NCI-H2107 treated with DMSO at 0.1 percent for 48 hours (cell line): ENCODE measurements around the gene LRRC14B.
"Not testable (repeated sequence)": the region's sequence is repeated elsewhere in the genome, so short reads cannot be mapped to it uniquely, and the experiment has no call there.

Source experiments
- DNase-seq: peaks from one replicate; lab custom pipeline; 2025; ENCODE audit not compliant: unreplicated experiment; lab: John Stamatoyannopoulos, UW

The LRRC14B gene

DNA sequence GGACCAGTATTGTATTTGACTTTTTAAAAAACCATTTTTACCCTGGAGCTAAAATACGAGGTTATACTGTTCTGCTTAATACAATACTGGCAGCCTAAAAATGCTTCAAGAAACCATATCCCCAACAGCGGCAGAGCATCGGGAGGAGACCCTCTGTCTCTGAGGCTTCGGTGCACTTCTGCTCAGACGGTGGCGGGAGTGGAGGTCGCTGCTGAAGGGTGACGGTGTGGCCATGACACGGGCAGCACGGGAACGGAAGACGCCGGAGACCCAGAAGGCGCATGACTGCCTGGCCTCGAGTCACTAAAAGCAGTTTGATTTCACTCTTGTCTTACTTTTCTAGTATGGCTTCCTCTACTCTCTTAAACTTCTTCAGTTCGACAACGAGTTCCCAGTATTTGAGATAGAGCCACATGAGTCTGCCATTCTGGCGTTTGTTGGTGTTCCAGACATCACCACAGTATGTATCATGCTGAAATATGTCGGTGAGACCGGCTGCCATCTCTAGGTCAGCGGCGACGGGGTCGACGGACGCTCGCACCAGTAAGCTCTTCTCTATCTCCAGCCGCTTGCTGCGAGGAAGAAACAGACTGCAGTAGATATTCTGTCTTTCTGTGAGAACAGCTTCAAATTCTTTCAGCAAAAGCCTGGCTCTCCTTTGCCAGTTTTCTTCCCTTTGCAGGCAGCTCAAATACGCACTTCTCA is 13.8 kb downstream of the LRRC14B start:
- DNase-seq: no peak

DNA sequence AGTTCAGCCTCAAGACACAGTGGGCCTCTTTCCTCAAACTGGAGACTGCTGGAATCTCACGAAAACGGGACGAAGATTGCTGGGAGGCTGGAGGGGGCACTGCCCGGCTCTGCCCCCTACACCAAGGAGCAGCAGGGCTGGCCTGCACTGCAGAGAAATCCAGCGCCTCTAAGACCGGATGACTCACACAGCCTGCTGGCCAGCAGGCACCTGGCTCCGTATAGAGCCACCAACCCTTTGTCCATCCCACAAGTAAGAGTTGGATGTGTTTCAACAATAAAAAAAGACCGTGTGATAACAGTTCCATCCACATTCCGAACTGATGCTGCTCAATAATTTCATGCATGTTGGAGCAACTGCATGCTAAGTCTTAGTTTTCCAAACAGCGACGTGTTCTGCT is 15.1 kb downstream of the LRRC14B start:
- no peak for DNase-seq

DNA sequence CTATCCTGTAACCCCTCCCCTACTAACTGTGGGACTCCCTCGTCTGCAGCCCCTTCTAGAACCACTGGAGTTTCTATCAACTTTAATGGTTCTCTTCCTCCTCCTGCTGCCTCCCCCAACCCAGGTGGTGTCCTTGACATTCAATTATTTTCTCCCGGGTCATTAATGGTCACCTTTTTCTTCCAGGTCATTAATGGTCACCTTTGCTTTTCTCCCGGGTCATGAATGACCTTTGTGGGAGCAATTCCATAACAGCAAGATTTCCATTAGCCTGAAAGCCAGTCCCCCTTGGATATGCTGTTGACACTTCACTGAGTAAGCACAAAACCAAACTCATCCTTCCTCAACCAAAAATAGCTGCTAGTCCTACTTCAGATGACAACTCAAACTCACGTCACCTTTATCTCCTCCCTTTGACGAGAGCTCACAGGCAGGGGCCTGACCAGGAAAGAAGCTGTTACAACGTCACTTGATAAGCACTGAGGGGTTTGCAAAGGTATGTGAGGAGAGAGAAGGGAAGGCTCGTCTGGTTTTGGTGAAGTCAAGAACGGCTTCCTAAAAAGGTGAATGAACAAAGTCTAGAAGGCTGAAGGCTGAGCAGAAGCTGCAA is 15.7 kb downstream of the LRRC14B start:
- DNase-seq: no peak

DNA sequence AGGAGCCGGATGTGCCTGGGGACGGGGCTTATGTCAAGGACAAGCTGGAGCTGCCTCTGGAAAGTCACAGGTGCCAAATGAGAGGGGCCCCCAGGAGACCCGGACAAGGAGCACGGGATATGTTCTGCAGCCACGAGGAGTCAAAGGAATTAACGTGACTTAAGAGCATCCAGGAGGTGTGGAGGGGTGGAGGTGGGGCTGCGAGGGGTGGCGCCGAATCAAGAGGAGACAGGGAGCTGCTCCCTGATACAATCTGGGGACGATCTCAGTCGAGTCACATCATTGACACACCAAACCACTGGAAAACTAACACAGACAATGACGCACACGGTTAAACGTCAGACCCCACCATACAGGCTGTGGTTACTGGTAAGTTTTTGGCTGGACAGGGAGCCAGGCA is 16.3 kb downstream of the LRRC14B start:
- DNase-seq: no peak

DNA sequence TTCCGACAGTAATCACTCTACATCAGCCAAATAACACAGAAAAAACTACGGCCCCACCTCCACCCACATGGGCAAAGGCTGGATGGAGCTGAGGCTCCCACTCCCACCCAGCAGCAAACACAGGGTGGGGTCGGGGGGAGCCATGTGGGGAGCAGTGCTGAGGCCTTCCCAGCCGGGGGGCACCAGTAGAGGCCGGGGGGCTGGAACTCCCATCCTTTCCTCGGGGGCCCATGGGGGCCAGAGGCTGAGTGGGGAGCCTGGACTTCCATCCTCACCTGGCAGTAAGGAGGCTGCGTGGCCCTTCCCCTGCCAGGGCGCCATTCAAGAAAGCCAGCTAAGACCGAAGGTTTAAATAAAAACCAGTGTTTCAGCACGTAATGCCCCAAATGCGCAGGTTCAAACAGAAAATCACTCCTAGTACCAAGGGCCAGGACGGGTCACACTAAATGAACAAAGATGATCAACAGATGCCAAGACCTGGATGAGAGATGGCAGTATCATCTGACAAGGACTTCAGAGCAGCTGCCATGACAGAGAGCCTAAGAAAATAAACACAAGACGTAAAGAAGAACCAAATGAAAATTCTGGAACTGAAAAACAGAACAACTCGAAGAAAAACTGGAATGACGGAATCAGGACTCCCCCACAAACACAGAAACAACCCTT is 17.3 kb downstream of the LRRC14B start:
- DNase-seq: no peak

DNA sequence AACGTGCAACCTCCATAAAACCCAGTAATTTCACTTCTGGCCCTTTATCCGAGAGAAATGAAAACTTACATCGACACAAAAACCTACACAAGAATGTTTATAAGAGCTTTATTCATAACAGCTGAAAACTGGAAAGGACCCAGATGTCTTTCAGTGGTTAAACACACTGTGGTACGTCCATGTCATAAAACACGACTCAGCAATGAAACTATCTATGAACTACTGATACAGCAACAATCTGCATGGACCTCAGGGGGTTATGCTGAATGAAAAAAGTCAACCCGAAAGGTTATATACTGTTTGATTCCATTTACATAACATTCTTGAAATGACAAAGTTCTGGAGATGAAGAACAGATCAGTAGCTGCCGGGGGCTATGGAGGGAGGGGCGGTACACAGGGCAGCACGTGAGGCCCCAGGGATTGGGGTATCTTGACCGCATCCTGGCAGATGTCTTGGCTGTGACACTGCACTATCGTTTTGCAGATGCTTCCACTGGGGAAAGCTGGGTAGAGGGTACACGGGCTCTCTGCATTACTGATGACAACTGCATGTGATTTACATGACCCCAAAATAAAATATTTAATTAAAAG is 22.6 kb downstream of the LRRC14B start:
- no peak for DNase-seq

DNA sequence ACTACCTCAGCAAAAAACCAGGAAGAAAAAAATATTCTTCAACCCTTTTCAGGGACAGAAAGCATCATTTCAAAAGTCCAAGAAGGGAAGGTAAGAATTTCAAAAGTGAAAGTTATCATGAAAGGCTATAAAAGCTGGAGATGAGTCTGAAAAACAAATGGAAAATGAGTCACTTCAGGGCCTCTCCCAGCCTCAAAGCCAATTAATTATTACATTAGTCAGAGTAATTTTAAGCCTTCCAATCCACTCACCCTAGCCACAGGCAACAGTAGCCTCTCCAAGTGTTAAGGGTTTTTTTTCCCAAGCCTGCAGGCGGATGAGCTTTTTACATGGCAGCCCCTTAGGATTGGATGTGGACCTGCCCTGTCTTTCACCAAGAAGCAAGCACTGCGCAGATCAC is 24.0 kb downstream of the LRRC14B start:
- DNase-seq: not testable (repeated sequence)

DNA sequence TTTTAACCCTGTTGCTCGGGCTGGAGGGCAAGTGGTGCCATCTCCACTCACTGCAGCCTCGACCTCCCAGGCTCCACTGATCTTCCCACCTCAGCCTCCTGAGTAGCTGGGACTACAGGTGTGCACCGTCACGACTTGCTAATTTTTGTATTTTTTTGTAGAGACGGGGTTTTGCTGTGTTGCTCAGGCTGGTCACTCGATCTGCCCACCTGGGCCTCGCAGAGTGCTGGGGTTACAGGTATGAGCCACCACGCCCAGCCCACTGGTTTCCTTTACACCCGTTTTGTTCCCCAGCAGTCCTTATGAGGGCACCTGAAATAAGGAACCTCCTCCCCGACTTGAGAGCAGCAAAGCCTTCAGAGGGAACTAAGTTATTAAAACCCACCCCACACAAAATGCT is 24.8 kb downstream of the LRRC14B start:
- not testable (repeated sequence) for DNase-seq

DNA sequence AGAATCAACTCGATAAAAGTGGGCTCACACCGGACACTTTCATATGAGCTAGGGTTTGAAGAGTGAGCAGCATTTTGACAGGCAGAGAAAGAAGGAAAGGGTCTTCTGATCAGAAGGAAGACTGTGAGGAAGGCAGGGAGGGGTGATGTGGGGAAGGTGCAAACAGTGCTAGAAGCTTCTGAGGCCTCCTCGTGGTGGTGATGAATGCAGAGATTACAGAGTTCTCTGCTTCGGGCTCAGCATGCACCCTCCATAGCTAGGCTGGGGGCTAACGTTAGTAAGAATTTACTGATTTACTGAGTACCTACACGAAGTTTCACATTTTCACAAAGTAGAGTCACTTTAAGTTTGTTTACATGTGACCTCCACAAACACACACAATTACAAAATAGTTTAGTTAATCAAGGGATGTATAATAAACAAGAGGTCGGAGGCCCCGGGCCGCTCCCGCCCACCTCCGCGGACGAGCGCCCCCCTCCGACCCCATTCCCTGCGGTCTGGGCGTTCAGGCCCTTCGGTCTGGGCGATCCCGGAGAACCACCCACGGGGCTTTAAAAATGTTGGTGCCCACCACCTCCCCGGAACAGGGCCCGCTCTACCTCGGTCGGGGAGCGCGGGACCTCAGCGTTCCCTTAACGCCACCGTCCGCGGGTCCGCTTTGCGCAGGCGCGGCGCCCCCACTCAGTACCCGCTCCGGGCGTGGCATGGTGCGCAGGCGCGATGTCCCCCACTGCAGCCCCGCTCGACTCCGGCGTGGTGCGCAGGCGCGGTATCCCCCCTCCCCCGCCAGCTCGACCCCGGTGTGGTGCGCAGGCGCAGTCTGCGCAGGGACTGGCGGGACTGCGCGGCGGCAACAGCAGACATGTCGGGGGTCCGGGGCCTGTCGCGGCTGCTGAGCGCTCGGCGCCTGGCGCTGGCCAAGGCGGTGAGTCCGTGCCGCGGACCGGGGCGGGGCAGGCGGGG is 26.5 kb downstream of the LRRC14B start, which contains the start of the genes CCDC127 and SDHA:
Gene CCDC127, minus strand, starts transcription at position 660 of the 963 bp plus-strand sequence. CDS start 1,304 bp downstream, outside the sequence.
Gene SDHA, plus strand, starts transcription at position 827 of the 963 bp plus-strand sequence. Its CDS starts 36 bp downstream, at position 863.
- peak; percentile 90 for DNase-seq

DNA sequence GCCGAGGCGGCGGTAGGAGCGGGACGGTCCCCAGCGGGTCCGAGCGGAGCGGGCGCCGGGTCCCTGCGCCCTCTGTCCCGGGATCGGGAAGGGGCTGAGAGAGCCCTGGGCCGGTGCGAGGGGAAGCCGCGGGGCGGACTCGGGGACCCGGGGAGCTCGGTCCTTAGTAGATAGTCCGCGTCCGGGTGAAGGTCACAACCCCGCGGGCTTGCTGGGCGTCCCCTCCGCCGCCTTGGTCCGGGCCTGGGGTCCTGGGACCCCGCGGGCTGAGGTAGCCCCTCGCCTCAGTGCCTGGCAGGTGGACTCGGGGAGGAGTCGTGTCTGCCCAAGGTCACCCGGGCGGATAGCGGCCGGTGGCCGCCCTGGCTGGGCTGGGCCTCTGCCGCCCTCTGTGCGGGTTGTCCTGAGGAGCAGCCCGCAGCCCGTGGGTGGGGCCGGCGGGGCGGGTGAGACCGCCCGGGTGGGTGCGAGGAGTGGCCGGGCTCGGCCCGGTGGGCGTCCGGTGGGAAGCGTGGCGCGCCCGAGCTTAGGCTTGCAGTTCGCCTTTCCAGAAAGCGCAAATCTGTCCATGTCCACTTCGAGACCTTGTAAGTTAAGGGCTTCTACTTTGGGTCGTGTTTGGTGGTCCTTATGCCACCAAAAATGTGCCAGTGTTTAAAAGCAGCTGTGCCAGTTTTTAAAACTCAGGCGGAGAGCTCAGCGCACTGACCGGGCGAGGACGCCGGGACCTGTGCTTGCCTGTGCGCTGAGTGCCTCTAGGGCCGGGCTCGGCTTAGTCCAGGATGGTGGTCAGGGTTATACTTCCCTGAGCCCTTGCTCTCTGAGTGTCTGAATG is 27.4 kb downstream of the LRRC14B start:
- DNase-seq: no peak

DNA sequence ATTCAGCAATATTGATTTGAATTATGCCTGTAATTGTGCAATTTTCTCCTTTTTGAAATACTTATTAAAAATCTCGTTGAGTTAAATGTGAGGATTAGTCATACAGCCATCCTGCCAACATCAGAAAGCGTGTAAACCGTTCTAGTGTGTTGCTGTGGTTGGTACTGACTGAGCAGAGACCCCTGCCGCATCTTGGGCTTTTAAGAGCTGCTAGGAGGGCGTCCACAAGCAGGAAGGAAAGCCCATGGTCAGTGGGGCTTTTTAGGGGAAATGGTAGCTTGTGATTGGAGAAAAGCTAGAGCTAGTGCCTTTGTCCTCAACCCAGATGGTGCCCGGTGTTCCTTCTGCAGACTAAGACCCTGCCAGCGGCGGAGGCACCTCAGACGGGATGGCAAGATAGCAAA is 28.2 kb downstream of the LRRC14B start:
- DNase-seq: no peak

DNA sequence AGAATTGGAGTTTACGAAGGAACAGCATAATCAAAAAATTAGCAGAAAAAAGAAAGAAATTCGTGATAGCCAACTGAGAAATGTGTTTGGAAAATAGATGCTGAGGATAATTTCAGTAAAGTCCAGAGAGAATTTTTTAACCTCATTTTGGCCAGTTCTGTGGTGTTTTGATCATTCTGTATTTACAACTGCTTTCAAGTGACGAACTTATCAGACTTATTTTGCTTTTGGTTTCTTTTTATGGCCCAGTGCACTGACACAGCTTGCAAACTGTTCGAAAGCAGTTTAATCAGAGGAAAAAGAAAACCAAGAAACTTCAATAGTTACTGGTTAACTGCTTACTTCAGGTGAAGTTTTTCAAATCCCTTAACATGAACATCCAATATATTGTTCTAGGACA is 28.7 kb downstream of the LRRC14B start:
- DNase-seq: no peak

DNA sequence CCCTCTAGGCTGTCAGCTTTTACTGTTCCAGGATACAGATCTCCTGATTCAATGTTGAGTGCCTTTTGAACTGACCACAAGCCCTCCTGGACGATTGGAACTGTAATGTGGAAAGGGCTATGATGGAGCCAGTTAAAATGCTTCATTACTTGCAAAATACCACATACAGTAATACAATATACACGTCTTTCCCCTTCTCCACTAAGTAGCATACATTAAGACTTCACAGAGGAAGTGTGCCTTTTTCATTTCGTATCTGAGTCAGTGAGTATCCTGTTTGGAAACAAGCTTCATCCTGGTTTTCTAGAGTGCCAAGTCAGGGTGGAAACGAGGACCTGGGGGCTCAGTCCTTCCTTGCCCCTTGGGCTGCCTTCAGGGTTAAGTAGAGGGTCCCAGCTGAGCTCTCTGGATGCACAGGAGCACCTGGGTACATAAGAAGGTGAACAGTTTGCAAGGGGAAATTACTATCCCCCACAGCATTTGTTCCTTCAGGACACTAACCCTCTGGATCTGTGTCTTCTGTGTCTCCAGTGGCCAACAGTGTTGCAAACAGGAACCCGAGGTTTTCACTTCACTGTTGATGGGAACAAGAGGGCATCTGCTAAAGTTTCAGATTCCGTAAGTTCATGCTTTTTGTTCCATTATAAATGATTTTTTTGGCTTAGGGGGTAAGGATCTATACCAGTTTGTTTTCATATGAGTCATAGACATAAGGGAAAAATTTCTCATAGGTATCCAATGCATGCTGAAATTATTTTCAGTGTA is 31.8 kb downstream of the LRRC14B start:
- DNase-seq: not testable (repeated sequence)

DNA sequence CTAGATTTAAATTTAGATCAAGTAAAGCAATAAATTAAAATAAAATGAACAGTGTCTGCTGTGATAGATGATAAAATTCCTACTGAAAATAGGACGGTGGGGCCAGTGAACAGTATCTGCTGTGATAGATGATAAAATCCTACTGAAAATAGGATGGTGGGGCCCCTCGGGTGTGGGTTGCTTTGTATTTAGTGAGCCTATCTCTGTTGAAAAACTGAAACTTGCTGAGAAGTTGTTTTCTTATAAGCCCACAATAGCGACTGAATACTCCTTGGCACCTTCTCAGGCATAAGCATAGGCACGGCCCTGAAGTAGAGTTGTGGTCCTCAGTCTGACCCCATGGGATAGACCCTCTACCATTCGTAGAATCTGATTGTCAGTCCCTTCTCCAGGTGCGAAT is 32.5 kb downstream of the LRRC14B start:
- no peak for DNase-seq

DNA sequence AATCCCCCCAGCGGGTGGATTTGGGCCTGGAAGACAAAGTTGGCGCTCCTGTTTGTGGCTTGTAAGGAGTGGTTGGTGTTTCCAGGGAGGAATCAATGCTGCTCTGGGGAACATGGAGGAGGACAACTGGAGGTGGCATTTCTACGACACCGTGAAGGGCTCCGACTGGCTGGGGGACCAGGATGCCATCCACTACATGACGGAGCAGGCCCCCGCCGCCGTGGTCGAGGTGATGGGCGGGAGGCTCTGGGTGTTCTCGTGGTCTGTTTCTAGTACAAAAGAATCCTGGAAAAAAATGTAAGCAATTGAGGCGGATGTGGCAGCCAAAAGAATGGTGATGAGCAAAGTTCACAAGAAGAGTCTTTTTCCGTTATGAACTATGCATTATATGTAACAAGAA is 34.0 kb downstream of the LRRC14B start:
- no peak for DNase-seq

DNA sequence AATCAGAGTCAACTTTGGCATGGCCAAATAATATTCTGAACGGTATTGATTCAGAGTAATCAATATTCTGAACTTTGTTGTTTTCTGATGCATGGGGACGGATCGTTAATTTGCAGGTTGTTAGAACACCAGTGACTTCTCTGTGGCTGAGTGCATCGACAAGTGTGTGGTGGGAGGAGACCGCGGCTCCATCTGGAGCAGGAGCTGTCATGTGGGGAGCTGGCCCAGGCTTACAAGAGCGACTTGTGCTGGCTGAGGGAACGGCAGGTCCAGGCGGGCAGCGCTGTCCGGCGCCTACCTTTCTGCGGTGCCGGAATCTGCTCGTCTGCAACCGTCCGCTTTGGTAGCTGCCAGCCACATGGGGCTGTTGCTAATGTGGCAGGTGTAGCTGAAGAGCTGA is 36.1 kb downstream of the LRRC14B start:
- not testable (repeated sequence) for DNase-seq

DNA sequence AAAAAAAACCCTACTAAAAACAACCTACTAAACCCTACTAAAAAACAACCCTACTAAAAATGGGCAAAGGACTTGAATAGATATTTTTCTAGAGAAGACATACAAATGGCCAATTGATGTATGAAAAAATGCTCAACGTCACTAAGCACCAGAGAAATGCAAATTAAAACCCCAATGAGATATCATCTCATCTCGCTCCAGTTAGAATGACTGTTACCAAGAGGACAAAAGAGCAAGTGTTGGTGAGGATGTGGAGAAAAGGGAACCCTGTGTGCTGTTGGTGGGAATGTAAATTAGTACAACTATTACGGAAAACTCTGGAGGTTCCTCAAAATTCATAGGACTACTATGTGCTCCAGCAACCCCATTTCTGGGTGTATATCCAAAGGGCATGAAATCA is 37.6 kb downstream of the LRRC14B start:
- no peak for DNase-seq

DNA sequence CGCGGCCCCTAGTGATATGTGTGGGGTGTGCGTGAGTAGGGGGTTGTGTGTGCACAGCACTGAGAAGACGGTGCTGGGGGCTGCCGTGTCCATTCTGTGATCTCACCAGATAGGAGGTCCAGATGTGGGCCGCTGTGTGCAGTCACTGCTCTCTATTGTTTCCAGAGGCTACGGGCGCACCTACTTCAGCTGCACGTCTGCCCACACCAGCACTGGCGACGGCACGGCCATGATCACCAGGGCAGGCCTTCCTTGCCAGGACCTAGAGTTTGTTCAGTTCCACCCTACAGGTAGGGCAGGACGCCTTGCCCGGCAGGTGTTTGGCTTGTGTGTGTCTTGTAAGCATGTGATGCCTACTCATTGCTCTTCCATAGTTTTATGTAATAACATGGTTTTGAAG is 39.4 kb downstream of the LRRC14B start:
- DNase-seq: no peak

DNA sequence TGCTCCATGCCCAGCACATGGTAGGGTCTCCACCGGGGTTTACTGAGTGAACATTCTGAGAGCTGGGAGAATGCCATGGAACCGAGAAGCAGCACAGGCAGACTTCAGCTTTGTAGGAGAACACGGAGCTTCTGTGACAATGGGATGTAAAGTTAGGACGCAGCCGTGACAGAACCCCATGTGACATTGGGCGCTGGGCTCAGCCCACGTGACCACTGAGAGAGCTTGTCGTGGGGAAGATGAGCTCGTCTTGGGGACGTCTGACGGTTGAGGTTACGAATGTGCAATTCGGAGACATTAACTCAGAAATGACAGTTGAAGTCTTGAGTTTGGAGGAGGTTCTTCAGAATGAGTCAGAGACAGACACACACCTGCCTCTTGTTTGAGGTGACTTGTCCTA is 40.4 kb downstream of the LRRC14B start:
- DNase-seq: no peak
